AG04449 (cell line): Measurements from ENCODE around the gene CACNA1A.

Source experiments
- CTCF ChIA-PET: fragments of 350-600 bp; formaldehyde crosslinking; extraction: SDS; loops from one replicate; lab custom pipeline; 2021; ENCODE audit warnings: antibody characterized with exemption; lab: Yijun Ruan, JAX
- POLR2A ChIA-PET: fragments of 400-600, 350-600 bp; formaldehyde crosslinking; extraction: SDS; loops from one replicate; lab custom pipeline; 2020; ENCODE audit warnings: antibody characterized with exemption, inconsistent platforms; lab: Yijun Ruan, JAX
- DNase-seq: peaks from one replicate; pipeline ENCODE4 v3.0.0-alpha.2; 2010; ENCODE audit warnings: low read depth, low spot score
- H3K4me3 ChIP-seq: 2 replicates; pipeline ENCODE4 v1.5.1; 2011; ENCODE audit warnings: low read depth, mild to moderate bottlenecking, control low read depth, low read length
- TF ChIP-seq, protein P1 (sequence below): IDR thresholded peaks from one replicate; pipeline ENCODE4 v1.5.1; 2011; ENCODE audit warnings: mild to moderate bottlenecking, moderate library complexity, low read length, control low read depth, inconsistent platforms; ENCODE audit not compliant: insufficient read depth; ENCODE audit errors: missing control alignments

Gene CACNA1A

GRCh38 chr19:13484166-13484565 is 22.1 kb downstream of the CACNA1A start:
- H3K4me3 ChIP-seq: no peak overlapping the region
- TF ChIP-seq, protein P1, sequence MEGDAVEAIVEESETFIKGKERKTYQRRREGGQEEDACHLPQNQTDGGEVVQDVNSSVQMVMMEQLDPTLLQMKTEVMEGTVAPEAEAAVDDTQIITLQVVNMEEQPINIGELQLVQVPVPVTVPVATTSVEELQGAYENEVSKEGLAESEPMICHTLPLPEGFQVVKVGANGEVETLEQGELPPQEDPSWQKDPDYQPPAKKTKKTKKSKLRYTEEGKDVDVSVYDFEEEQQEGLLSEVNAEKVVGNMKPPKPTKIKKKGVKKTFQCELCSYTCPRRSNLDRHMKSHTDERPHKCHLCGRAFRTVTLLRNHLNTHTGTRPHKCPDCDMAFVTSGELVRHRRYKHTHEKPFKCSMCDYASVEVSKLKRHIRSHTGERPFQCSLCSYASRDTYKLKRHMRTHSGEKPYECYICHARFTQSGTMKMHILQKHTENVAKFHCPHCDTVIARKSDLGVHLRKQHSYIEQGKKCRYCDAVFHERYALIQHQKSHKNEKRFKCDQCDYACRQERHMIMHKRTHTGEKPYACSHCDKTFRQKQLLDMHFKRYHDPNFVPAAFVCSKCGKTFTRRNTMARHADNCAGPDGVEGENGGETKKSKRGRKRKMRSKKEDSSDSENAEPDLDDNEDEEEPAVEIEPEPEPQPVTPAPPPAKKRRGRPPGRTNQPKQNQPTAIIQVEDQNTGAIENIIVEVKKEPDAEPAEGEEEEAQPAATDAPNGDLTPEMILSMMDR: no peak
- POLR2A ChIA-PET: no interaction called here
- DNase-seq: no peak
- CTCF ChIA-PET: no interaction called here

- POLR2A ChIA-PET: no interaction called here
- DNase-seq: no peak
- TF ChIP-seq, protein P1: no peak
- CTCF ChIA-PET: interaction anchor here (1.4 kb wide), 1 partner anchor 54 kb away, joined by 3 read pairs; no protein-coding TSS in a partner anchor
- H3K4me3 ChIP-seq: no peak overlapping the region
Measured at GRCh38 chr19:13483215-13483614, 23.1 kb downstream of the CACNA1A start.

DNA sequence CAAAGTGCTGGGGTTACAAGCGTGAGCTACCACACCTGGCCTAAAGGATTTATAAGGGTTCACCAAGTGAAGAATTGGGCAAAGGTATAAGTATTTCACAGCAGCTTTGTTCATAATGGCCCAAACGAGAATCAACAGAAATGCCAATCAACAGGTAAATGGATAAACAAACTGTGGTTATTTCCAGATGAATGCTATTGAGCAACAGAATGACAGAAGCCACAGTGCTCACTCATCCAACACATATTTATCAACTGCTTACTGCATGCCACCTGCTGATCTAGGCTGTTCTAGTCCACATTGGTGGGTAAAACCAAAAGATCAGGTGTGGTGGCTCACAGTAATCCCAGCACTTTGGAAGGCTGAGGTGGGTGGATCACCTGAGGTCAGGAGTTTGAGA is 27.7 kb downstream of the CACNA1A start:
- ChIA-PET CTCF (no interaction called here), POLR2A (no interaction called here)
- DNase-seq: no peak
- TF ChIP-seq, protein P1: no peak
- no peak overlapping the region for H3K4me3 ChIP-seq

DNA sequence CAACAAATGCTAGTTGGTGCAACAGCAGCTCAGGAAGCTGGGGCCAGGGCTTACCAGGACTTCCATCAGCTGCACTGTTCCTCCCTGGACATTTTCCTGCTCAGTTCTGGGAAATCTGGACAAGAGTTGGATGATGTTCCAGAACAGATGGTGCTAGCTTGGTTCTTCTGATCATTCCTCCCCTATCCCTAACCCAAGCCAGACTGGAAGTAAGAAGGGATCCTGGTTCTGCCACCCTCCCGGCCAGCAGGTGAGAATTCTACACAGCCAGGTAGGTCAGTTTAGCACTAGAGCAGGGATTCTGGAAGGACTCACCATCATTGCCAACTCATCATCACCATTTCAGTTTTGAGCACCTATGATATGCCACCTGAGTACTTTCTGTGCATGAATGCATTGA is 30.2 kb downstream of the CACNA1A start:
- CTCF ChIA-PET: no interaction called here
- DNase-seq: no peak
- POLR2A ChIA-PET: no interaction called here
- H3K4me3 ChIP-seq: no peak overlapping the region
- TF ChIP-seq, protein P1: no peak

DNA sequence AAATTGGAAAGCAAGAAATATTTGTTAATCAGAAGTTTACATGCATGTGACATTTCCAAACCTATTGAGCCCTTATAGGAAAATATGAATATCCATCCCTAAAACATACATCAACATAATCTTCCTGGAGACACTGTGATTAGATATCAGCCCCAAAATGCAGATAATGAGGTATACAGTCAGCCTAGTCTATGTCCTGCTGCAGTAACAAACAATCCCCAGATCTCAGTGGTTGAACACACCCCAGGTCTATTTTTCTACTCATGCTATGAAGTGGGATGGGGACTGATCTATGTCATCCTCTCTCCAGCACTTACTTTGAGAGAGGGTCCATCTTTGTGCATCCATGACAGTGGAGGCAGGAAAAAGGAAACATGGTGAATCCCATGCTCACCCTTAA is 31.2 kb downstream of the CACNA1A start:
- POLR2A ChIA-PET: no interaction called here
- CTCF ChIA-PET: no interaction called here
- TF ChIP-seq, protein P1: no peak
- no peak overlapping the region for H3K4me3 ChIP-seq
- no peak for DNase-seq

DNA sequence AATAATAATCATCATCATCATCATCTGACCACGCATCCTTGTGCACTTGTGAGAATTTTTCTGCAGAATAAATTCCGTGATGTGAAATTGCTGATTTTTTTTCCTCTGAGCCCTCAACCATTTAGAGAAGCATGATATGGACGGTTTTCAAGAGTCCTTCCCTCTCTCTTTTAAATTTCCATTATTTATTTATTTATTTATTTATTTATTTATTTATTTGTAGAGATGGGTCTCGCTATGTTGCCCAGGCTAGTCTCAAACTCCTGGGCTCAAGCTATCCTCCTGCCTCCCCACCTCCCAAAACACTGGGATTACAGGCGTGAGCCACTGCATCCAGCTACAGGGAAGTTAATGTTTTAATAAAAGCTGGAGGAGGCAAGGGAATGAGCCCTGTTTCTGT is 39.6 kb downstream of the CACNA1A start:
- ChIA-PET CTCF (no interaction called here), POLR2A (no interaction called here)
- DNase-seq: no peak
- TF ChIP-seq, protein P1: no peak
- H3K4me3 ChIP-seq: no peak overlapping the region
